ENCODE data around the gene TMEM181. TPM values are rescaled to one million over a fixed set of nuclear protein-coding genes. Genes with fewer than 3 reads are reported as not detected.

TMEM181 gene
- total RNA-seq, 1 donor = 13.4 TPM

DNA sequence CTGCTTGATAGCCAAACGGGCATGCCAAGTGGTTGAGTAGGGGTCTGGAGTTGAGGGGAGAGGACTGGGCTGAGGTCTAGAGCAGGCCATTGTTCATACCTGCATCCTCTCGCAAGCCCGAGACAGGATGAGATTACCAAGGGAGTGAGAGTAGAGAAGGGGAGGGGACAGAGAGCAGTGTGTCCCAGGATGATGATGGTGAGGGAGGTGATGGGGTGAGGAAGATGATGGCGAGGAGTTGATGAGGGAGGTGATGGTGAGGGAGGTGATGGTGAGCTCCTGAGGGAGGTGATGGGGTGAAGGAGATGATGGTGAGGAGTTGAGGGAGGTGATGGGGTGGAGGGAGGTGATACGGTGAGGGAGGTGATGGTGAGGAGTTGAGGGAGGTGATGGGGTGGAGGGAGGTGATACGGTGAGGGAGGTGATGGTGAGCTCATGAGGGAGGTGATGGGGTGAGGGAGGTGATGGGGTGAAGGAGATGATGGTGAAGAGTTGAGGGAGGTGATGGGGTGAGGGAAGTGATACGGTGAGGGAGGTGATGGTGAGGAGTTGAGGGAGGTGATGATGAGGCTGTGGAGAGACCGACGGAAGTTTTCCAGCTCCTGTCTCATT lies 6.4 kb downstream of the TMEM181 start:
- peaks cover 82% of the 10 kb centered on the region for H3K4me1 ChIP-seq (ENCODE audit: insufficient read depth, low read length)
- no peaks in the 10 kb centered on the region for H3K9me3 ChIP-seq (ENCODE audit: low read depth, low read length)
- H3K27me3 ChIP-seq (ENCODE audit: insufficient read depth, low read length) = no peaks in the 10 kb centered on the region
- no peak overlapping the region for H3K4me3 ChIP-seq (ENCODE audit: low read length)

DNA sequence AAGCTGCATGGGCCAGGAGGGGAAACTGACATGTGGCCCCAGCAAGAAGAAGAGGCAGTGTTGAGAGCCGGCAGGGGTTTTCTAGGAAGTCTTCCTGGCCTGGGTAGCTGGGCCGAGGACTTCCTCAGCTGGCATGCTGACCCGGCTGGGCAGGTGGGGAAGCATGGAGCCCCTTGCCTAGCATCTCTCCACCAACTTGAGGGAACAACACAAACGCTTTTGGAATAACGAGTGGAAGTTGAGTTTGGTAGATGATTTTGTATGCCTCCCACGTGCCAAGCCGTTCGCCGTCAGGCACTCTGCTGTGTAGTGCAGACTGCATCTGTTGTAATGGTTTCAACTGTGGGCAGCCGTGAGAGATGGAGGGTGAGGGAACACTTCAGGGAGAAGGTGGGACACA lies 7.3 kb downstream of the TMEM181 start:
- no peak overlapping the region for H3K4me3 ChIP-seq (ENCODE audit: low read length)
- H3K9me3 ChIP-seq (ENCODE audit: low read depth, low read length) = no peaks in the 10 kb centered on the region
- no peaks in the 10 kb centered on the region for H3K27me3 ChIP-seq (ENCODE audit: insufficient read depth, low read length)
- H3K4me1 ChIP-seq (ENCODE audit: insufficient read depth, low read length) = peaks cover 81% of the 10 kb centered on the region

DNA sequence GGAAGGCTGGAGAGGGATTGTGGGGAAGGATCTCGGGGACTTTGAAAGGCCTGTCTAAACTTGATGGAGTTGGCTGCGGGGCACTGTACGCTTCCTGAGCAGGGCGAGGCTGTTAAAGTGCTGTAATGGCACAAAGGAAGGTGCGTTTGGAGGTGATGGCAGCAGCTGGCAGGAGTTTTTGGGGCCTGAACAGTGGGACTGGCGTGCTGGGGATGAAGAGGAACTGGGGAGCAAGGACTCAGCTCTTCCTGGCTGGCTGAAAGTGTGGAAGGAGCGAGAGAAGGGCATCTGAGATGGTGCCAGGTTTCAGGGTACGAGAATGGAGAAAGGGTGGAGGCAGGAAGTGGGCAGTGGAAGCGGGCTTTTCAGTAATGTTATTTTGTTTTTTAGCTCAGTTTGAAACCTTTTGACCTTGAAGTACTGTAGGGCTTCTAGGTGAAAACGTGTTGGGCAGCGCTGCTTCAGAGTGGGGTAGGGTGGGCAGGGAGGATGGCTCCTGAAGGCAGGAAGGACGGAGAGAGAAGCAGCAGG lies 8.0 kb downstream of the TMEM181 start:
- peaks cover 80% of the 10 kb centered on the region for H3K4me1 ChIP-seq (ENCODE audit: insufficient read depth, low read length)
- H3K9me3 ChIP-seq (ENCODE audit: low read depth, low read length) = no peaks in the 10 kb centered on the region
- no peaks in the 10 kb centered on the region for H3K27me3 ChIP-seq (ENCODE audit: insufficient read depth, low read length)
- H3K4me3 ChIP-seq (ENCODE audit: low read length) = no peak overlapping the region

DNA sequence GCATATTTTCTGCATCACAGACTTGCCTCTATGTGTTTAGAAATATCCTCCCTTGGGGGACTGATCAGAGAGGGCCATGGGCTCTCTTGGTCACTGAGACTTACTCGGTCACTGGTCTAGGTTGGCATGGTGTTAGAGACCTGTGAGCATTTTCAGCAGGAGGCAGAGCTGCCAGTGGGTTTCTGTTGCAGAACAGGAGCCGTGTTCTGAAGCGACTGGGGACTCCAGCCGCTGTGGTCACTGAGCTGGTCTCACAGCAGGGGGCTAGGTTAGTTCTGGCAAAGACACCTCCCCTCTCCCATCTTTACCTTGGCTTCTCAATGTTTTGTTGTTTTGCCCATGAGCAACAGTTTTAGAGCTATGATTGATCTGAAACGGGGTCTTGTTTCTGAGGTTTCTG lies 8.7 kb downstream of the TMEM181 start:
- Histone ChIP-seq H3K27me3 (ENCODE audit: insufficient read depth, low read length) (no peaks in the 10 kb centered on the region), H3K4me3 (ENCODE audit: low read length) (no peak overlapping the region), H3K9me3 (ENCODE audit: low read depth, low read length) (no peaks in the 10 kb centered on the region), H3K4me1 (ENCODE audit: insufficient read depth, low read length) (peaks cover 77% of the 10 kb centered on the region)

DNA sequence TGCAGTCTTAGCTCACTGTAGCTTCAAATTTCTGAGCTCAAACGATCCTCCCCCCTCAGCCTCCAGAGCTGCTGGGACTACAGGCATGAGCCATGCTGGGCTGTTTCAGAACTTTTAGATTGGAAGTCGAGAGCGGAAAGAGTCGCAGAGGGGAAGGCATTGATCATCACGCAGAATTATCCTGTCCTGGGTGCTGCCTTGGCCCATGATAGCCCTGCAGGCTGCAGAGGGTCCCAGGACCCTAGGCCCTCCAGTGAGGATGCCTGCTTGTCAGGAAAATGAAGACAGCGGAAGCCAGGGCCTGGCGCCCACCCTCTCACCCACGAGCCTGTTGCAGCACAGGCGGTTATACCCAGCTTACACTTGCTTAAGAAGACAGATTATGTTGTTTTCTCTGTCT lies 9.1 kb downstream of the TMEM181 start:
- no peak overlapping the region for H3K4me3 ChIP-seq (ENCODE audit: low read length)
- H3K27me3 ChIP-seq (ENCODE audit: insufficient read depth, low read length) = no peaks in the 10 kb centered on the region
- no peaks in the 10 kb centered on the region for H3K9me3 ChIP-seq (ENCODE audit: low read depth, low read length)
- peaks cover 72% of the 10 kb centered on the region for H3K4me1 ChIP-seq (ENCODE audit: insufficient read depth, low read length)

DNA sequence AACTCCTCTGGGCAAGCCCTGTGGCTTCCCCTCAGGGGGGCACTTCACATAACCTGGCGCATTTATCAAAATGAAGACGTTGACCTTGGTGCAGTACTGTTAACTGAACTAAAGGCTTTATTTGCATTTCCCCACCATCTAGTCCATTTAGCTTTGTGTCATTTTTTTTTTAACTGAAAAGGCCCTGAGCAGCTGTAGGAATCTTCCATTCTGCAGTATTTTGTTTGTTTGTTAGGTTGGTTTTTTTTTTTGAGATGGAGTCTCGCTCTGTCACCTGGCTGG lies 10.7 kb downstream of the TMEM181 start:
- H3K9me3 ChIP-seq (ENCODE audit: low read depth, low read length) = no peaks in the 10 kb centered on the region
- peaks cover 65% of the 10 kb centered on the region for H3K4me1 ChIP-seq (ENCODE audit: insufficient read depth, low read length)
- H3K4me3 ChIP-seq (ENCODE audit: low read length) = no peak overlapping the region
- no peaks in the 10 kb centered on the region for H3K27me3 ChIP-seq (ENCODE audit: insufficient read depth, low read length)

DNA sequence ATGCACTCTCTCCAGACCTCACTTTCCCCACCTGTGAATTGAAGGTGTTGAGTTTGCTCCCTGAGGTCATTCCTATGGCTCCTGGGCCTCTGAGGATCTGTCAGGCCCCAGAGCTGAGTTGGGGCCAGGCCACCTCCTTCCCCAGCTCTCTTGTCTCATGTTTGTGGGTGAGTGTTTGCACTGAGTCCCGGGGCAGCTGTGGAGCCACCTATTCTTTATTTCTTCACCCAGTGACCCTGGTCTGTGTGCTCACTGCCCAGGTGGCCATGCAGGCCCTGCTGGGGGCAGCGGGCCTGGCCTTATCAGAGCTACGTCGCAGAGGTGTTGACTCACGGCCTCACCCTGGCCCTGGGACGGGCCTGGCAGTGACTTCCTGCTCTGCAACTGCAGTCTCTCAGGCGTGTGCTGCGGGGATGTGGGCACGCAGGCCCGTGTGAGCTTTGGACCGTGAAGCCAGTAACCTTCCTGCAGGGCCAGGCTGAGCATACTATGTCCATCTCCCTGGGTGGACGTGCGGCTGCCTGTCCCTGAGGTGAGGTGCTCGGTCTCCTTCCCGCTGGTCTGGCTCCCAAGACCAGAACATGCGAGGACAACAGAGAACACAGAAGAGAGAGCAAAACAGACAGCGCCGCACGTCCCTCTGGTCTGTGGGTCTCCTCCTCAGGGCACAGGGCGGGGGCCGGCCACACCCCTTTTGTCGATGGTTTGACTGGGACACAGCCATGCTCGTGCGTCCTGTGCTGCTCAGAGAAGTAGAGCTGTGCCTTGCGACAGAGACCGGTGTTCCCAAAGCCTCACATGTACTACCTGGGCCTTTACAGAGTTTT lies 12.1 kb downstream of the TMEM181 start:
- no peaks in the 10 kb centered on the region for H3K27me3 ChIP-seq (ENCODE audit: insufficient read depth, low read length)
- H3K9me3 ChIP-seq (ENCODE audit: low read depth, low read length) = no peaks in the 10 kb centered on the region
- peaks cover 60% of the 10 kb centered on the region for H3K4me1 ChIP-seq (ENCODE audit: insufficient read depth, low read length)
- H3K4me3 ChIP-seq (ENCODE audit: low read length) = no peak overlapping the region

DNA sequence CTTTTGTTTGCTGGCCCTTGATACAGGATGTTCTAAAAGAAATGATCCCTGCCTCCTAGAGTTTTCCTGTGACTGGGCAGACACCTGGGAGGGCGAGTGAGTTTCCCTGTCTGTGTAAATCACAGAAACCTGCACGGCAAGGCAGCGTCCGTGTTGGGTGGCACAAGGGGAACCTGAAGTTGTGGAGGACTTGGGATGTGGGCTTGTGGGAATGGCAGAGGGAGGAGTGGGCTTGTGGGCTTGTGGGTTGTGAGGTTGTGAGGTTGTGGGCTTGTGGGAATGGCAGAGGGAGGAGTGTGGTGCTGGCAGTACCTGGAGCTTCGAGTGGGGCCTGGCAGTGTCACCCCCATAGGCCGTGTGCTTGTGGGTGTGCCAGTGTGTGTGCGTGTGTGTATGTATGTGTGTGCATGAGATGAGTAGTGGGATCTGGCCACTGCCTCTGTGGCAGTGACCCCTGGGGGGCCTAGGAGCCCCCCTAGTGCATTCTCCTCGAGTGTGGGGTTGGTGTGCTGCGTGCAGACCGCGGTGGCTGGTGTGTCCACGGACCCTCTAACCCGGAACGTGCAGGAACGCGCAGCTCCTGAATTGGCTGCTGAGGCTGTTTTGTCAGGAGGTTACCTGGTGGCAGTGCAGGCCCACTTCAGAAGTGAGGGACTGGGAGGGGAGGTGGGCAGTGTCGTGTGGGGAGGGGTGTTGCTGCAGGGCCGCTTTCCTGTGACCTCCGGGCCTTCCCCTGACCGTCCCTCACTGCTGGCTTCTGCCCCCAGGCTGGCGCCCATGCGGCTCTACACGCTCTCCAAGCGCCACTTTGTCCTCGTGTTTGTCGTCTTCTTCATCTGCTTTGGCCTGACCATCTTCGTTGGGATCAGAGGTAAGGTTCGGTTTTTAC lies 13.0 kb downstream of the TMEM181 start:
- no peak overlapping the region for H3K4me3 ChIP-seq (ENCODE audit: low read length)
- no peaks in the 10 kb centered on the region for H3K27me3 ChIP-seq (ENCODE audit: insufficient read depth, low read length)
- H3K4me1 ChIP-seq (ENCODE audit: insufficient read depth, low read length) = peaks cover 51% of the 10 kb centered on the region
- no peaks in the 10 kb centered on the region for H3K9me3 ChIP-seq (ENCODE audit: low read depth, low read length)

DNA sequence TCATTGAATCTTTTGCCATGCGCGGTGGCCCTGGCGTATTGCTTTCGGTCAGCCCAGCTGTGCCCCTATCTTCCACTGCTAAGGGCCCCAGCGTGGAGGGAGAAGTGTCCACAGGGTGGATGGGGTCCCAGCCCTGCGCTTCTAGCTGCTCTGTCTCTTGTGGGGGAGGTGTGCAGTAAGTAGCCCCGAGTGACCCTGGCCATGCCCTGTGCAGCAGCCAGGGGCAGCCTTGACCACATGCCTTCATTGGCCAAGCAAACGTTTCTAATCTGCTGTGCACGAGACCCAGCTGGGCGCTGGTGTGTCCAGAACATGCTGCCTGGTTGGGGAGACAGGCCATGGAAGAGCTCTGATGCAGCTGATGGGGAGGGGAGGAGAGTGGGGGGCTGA lies 13.6 kb downstream of the TMEM181 start:
- Histone ChIP-seq H3K4me1 (ENCODE audit: insufficient read depth, low read length) (peaks cover 45% of the 10 kb centered on the region), H3K9me3 (ENCODE audit: low read depth, low read length) (no peaks in the 10 kb centered on the region), H3K27me3 (ENCODE audit: insufficient read depth, low read length) (no peaks in the 10 kb centered on the region), H3K4me3 (ENCODE audit: low read length) (no peak overlapping the region)

DNA sequence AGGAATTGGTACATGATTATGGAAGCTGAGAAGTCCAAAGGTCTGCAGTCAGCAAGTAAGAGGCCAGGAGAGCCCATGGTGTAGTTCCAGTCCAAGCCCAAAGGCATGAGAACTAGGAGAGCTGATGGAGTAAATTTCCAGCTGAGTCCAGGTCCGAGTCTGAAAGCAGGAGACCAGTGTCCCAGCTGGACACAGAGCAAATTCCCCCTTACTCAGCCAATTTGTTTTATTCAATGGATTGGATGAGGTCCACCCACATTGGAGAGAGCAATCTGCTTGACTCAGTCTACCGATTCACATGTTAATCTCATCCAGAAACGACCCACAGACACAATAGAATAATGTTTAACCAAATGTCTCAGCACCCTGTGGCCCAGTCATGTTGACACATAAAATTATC lies 14.9 kb downstream of the TMEM181 start:
- no peaks in the 10 kb centered on the region for H3K9me3 ChIP-seq (ENCODE audit: low read depth, low read length)
- no peaks in the 10 kb centered on the region for H3K27me3 ChIP-seq (ENCODE audit: insufficient read depth, low read length)
- H3K4me3 ChIP-seq (ENCODE audit: low read length) = no peak overlapping the region
- peaks cover 33% of the 10 kb centered on the region for H3K4me1 ChIP-seq (ENCODE audit: insufficient read depth, low read length)

DNA sequence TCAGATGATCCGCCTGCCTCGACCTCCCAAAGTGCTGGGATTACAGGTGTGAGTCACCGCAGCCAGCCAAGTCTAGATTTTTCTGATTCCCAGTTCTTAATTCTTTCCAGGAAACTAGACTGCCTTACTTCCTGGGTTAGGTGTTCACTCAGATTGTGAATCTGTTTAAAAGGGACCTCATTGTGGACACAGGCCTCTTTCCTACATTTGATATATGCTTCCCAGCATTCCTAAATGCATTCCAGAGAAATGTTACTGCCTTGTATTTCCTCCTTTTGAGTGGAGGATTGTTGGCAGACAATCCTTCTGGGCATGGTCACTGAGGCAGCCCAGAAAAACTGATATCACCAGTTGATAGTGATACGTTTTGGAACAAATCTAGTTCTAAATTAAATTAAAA lies 15.7 kb downstream of the TMEM181 start:
- H3K9me3 ChIP-seq (ENCODE audit: low read depth, low read length) = no peaks in the 10 kb centered on the region
- H3K4me3 ChIP-seq (ENCODE audit: low read length) = no peak overlapping the region
- peaks cover 26% of the 10 kb centered on the region for H3K4me1 ChIP-seq (ENCODE audit: insufficient read depth, low read length)
- H3K27me3 ChIP-seq (ENCODE audit: insufficient read depth, low read length) = no peaks in the 10 kb centered on the region

DNA sequence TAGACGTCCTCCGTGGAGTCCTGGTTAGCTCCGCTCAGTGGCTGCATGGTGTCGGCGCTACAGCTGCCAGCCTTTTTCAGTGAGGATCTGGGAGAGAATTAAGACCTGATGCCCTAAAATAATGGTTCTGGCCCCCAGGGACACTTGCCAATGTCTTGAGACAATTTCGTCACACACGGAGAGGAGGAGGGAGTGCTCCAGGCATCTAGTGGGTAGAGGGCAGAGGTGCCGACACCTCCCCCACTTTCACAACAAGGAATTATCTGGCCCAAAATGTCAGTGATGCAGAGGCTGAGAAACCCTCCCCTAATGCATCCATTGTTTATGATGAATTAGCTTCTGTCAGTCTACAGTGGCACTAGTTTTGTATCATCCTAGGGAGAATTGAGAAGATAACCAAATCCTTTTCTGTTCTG lies 24.4 kb downstream of the TMEM181 start:
- H3K9me3 ChIP-seq (ENCODE audit: low read depth, low read length) = no peaks in the 10 kb centered on the region
- no peaks in the 10 kb centered on the region for H3K27me3 ChIP-seq (ENCODE audit: insufficient read depth, low read length)
- no peak overlapping the region for H3K4me3 ChIP-seq (ENCODE audit: low read length)
- H3K4me1 ChIP-seq (ENCODE audit: insufficient read depth, low read length) = no peaks in the 10 kb centered on the region

DNA sequence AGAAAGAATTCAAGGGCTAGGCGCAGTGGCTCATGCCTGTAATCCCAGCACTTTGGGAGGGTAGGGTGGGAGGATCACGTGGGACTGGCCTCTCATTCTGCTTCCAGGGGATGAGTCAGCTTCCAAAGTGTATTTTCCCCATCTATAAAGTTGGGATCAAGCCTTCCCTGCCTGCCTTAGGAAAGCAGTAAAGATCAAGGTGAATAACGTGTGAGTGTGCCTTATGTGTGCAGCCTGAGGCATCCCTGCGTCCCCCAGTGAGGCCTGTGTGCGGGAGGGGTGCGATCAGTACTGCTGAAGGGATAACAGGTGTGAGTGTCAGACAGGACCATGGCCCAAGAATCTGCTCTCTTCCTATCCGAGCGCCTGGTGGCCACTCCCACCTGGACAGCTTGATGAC lies 26.8 kb downstream of the TMEM181 start:
- no peaks in the 10 kb centered on the region for H3K27me3 ChIP-seq (ENCODE audit: insufficient read depth, low read length)
- H3K4me1 ChIP-seq (ENCODE audit: insufficient read depth, low read length) = no peaks in the 10 kb centered on the region
- H3K9me3 ChIP-seq (ENCODE audit: low read depth, low read length) = no peaks in the 10 kb centered on the region
- no peak overlapping the region for H3K4me3 ChIP-seq (ENCODE audit: low read length)

DNA sequence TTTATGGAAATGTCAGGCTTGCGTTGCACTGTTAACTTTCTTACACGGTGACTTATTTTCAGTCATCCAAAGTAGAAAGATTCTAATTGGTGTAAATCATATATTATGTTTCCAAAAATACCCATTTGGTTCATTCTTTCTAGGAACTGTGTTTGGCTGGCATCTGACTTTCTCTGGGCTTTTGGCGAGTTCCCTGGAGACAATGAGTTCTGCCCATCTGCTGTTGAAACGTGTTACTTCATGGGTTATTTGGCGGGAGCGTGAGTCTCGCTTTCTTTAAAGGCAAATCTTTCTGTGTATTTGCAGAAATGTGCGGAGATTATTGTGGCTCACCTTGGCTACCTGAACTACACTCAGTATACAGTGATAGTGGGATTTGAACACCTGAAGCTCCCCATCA lies 29.5 kb downstream of the TMEM181 start:
- Histone ChIP-seq H3K4me3 (ENCODE audit: low read length) (no peak overlapping the region), H3K27me3 (ENCODE audit: insufficient read depth, low read length) (no peaks in the 10 kb centered on the region), H3K4me1 (ENCODE audit: insufficient read depth, low read length) (no peaks in the 10 kb centered on the region), H3K9me3 (ENCODE audit: low read depth, low read length) (no peaks in the 10 kb centered on the region)

DNA sequence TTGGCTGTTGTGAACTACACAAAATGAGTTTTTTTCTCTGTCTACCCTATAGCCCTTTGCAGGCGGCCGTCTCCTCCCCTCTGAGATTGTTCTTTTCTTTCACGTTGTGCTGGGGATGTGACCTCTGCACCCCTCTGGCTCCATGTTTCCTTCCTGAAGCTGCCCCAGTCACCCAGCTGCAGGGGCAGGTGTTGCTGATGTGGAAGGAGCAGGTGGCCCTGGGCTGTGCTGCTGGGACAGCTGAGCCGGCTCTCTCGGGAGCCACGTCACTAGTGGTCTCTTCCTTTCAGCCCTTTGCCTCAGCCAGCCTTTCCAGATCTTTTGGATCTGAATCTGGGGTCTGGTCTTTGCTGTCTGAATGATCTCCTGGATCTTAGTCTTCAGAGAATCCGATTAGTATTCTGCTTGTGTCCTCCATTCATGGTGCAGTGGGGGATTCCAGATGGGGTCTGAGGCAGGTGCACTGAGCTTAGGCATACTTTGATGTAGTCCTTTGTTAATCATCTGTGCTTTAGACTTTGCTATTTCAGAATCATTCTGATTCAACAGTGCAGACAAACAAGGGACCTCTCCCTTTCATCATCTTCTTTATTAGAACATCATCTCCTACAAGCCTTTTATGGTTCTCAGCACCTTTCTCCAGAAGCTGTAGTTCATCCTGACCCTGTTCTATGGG lies 31.4 kb downstream of the TMEM181 start:
- H3K9me3 ChIP-seq (ENCODE audit: low read depth, low read length) = no peaks in the 10 kb centered on the region
- no peaks in the 10 kb centered on the region for H3K4me1 ChIP-seq (ENCODE audit: insufficient read depth, low read length)
- no peak overlapping the region for H3K4me3 ChIP-seq (ENCODE audit: low read length)
- no peaks in the 10 kb centered on the region for H3K27me3 ChIP-seq (ENCODE audit: insufficient read depth, low read length)

Data from mononuclear cell (primary cell).